SU-DHL-6 (cell line): Measurements from ENCODE around the gene LRRC34.

Experiments
- H2AFZ ChIP-seq: fragments of 200-600 bp; sonication (generic); 2 replicates; pipeline ENCODE4 v1.6.1; 2014; ENCODE audit warnings: low read depth, mild to moderate bottlenecking, moderate library complexity, mixed read lengths, antibody characterized with exemption, low read length; ENCODE audit not compliant: severe bottlenecking
- H3F3A ChIP-seq: fragments of 200-600 bp; shearing (Covaris generic); 2 replicates; pipeline ENCODE4 v1.6.0; 2016; ENCODE audit warnings: antibody characterized with exemption, mild to moderate bottlenecking; ENCODE audit not compliant: insufficient read depth
- H3K27ac ChIP-seq: fragments of 200-600 bp; sonication (generic); 2 replicates; pipeline ENCODE4 v1.5.1; 2016; ENCODE audit warnings: low read depth, mild to moderate bottlenecking, low read length, moderate library complexity, mixed read lengths
- H3K27me3 ChIP-seq: fragments of 200-600 bp; sonication (generic), shearing (Covaris generic); 2 replicates; pipeline ENCODE4 v1.6.0; 2014; ENCODE audit warnings: mild to moderate bottlenecking, low read length
- H3K36me3 ChIP-seq: fragments of 200-600 bp; sonication (generic); 2 replicates; pipeline ENCODE4 v1.6.1; 2014; ENCODE audit warnings: mild to moderate bottlenecking, low read length, mixed read lengths
- H3K4me2 ChIP-seq: fragments of 300-600, 200-600 bp; shearing (Covaris generic), sonication (generic); 2 replicates; pipeline ENCODE4 v1.6.0; 2014; ENCODE audit warnings: low read length, low read depth, mild to moderate bottlenecking; ENCODE audit not compliant: poor library complexity, severe bottlenecking
- H3K4me3 ChIP-seq: fragments of 200-600 bp; sonication (generic); 2 replicates; pipeline ENCODE4 v1.5.1; 2014; ENCODE audit warnings: antibody characterized with exemption, low read length, mild to moderate bottlenecking, mixed read lengths; ENCODE audit not compliant: insufficient read depth, poor library complexity, severe bottlenecking
- H3K79me2 ChIP-seq: fragments of 200-600 bp; sonication (generic); 2 replicates; pipeline ENCODE4 v1.6.1; 2014; ENCODE audit warnings: mild to moderate bottlenecking, low read length, moderate library complexity; ENCODE audit not compliant: insufficient read depth
- H3K9ac ChIP-seq: fragments of 200-600 bp; sonication (generic); 2 replicates; pipeline ENCODE4 v1.7.0; 2014; ENCODE audit warnings: mild to moderate bottlenecking, low read length
- H3K9me2 ChIP-seq: fragments of 200-600 bp; sonication (generic); replicated peaks from 2 replicates; pipeline ENCODE4 v1.6.1; 2014; ENCODE audit warnings: low read length; ENCODE audit not compliant: insufficient read depth
- H3K9me3 ChIP-seq: fragments of 200-600 bp; sonication (generic); 2 replicates; pipeline ENCODE4 v1.6.1; 2014; ENCODE audit warnings: low read length, mixed read lengths; ENCODE audit not compliant: insufficient read depth
- H4K20me1 ChIP-seq: fragments of 200-600 bp; sonication (generic); 2 replicates; pipeline ENCODE4 v1.6.1; 2014; ENCODE audit warnings: low read depth, mild to moderate bottlenecking, antibody characterized with exemption, low read length, moderate library complexity, mixed read lengths
- EZH2phosphoT487 ChIP-seq: fragments of 200-600 bp; sonication (generic), shearing (Covaris generic); conservative IDR thresholded peaks from 2 replicates; pipeline ENCODE4 v1.6.1; 2018; ENCODE audit warnings: mild to moderate bottlenecking, antibody characterized with exemption, low read length, moderate library complexity, mixed read lengths
- TF ChIP-seq, protein P1 (sequence below): fragments of 200-600 bp; sonication (generic); IDR thresholded peaks from one replicate; pipeline ENCODE4 v1.5.1; 2017; ENCODE audit warnings: antibody characterized with exemption, mild to moderate bottlenecking, low read length, moderate library complexity; ENCODE audit not compliant: insufficient read depth, poor library complexity, severe bottlenecking

LRRC34 gene

DNA sequence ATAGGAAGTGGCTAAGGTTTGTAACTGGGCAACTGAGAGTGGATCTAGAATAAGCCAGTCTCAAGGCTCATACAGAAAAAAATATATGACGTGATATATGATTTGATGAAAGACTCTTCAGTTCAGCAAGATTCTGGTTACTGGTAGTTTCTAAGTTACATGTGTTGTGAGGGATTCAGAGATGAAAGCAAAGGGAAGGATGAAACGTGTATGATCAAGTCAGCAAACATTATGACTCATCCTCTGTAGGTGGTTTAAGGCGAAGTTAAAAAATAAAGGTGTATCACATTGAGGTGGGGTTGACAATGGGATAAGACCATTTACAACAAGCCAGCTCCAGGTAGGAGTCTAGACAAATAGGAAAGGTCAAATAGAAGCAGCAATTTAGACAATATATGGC, 64.0 kb downstream of the LRRC34 start:
- H3K4me2 ChIP-seq: no peak overlapping the region
- no peaks in the 10 kb centered on the region for H3K27me3 ChIP-seq
- H3K4me3 ChIP-seq: no peak overlapping the region
- no peaks in the 10 kb centered on the region for H3K36me3 ChIP-seq
- no peaks in the 10 kb centered on the region for H3K9me2 ChIP-seq
- H3F3A ChIP-seq: no peaks in the 10 kb centered on the region
- no peaks in the 10 kb centered on the region for H4K20me1 ChIP-seq
- H3K9me3 ChIP-seq: no peaks in the 10 kb centered on the region
- H3K79me2 ChIP-seq: no peaks in the 10 kb centered on the region
- no peak overlapping the region for H3K27ac ChIP-seq
- H3K9ac ChIP-seq: no peak overlapping the region
- no peak for TF ChIP-seq EZH2phosphoT487
- TF ChIP-seq, protein P1, sequence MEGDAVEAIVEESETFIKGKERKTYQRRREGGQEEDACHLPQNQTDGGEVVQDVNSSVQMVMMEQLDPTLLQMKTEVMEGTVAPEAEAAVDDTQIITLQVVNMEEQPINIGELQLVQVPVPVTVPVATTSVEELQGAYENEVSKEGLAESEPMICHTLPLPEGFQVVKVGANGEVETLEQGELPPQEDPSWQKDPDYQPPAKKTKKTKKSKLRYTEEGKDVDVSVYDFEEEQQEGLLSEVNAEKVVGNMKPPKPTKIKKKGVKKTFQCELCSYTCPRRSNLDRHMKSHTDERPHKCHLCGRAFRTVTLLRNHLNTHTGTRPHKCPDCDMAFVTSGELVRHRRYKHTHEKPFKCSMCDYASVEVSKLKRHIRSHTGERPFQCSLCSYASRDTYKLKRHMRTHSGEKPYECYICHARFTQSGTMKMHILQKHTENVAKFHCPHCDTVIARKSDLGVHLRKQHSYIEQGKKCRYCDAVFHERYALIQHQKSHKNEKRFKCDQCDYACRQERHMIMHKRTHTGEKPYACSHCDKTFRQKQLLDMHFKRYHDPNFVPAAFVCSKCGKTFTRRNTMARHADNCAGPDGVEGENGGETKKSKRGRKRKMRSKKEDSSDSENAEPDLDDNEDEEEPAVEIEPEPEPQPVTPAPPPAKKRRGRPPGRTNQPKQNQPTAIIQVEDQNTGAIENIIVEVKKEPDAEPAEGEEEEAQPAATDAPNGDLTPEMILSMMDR: no peak
- H2AFZ ChIP-seq: no peak overlapping the region

DNA sequence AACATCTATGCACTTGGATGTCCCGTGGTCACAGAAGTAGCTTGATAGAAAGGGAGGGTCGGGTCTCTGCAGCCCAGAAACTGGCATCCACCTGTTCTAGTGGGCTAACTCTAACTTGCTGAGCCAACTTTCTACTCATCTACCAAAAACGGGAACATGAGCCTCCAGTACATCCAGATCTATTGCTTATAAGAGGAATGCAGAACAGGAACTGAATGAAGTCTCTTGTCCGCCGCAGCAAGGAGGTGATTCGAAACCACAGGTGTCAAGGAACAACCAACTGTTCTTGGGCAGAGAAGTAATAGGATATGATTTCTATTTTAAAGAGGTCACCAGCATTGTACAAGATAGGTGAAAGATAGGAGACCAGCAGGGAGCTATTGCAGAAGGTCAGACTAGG, 65.8 kb downstream of the LRRC34 start:
- no peak overlapping the region for H3K4me2 ChIP-seq
- TF ChIP-seq, protein P1: no peak
- no peak for TF ChIP-seq EZH2phosphoT487
- H3K9ac ChIP-seq: no peak overlapping the region
- H3K4me3 ChIP-seq: no peak overlapping the region
- no peaks in the 10 kb centered on the region for H3K9me3 ChIP-seq
- H3K79me2 ChIP-seq: no peaks in the 10 kb centered on the region
- no peaks in the 10 kb centered on the region for H4K20me1 ChIP-seq
- no peaks in the 10 kb centered on the region for H3K36me3 ChIP-seq
- no peaks in the 10 kb centered on the region for H3K9me2 ChIP-seq
- no peaks in the 10 kb centered on the region for H3K27me3 ChIP-seq
- no peaks in the 10 kb centered on the region for H3F3A ChIP-seq
- H3K27ac ChIP-seq: no peak overlapping the region
- no peak overlapping the region for H2AFZ ChIP-seq

GRCh38 chr3:169744366-169745054, 68.2 kb downstream of the LRRC34 start:
- H3K36me3 ChIP-seq: no peaks in the 10 kb centered on the region
- H3K4me2 ChIP-seq: no peak overlapping the region
- H3K4me3 ChIP-seq: no peak overlapping the region
- H3F3A ChIP-seq: no peaks in the 10 kb centered on the region
- no peaks in the 10 kb centered on the region for H3K27me3 ChIP-seq
- no peaks in the 10 kb centered on the region for H3K9me3 ChIP-seq
- H3K27ac ChIP-seq: no peak overlapping the region
- no peak overlapping the region for H2AFZ ChIP-seq
- H3K79me2 ChIP-seq: no peaks in the 10 kb centered on the region
- TF ChIP-seq, protein P1: peak; percentile 26
- no peak for TF ChIP-seq EZH2phosphoT487
- H3K9ac ChIP-seq: no peak overlapping the region
- H4K20me1 ChIP-seq: no peaks in the 10 kb centered on the region
- no peaks in the 10 kb centered on the region for H3K9me2 ChIP-seq
